MM.1S (cell line): ENCODE measurements around the gene ZNF574.
A peak's percentile ranks its signal among the peaks of the same experiment; 100 is the strongest.

ENCODE experiments used
- DNase-seq: peaks from one replicate; pipeline ENCODE4 v3.0.0-alpha.2; 2015
- H2AFZ ChIP-seq: fragments of 300-600 bp; sonication (generic); 2 replicates; pipeline ENCODE4 v1.6.0; 2016; ENCODE audit warnings: antibody characterized with exemption, low read length
- H3F3A ChIP-seq: fragments of 300-600 bp; sonication (generic); 2 replicates; pipeline ENCODE4 v1.6.1; 2016; ENCODE audit warnings: mild to moderate bottlenecking, antibody characterized with exemption, low read length, moderate library complexity, mixed read lengths; ENCODE audit not compliant: insufficient read depth
- H3K27ac ChIP-seq: fragments of 300-600 bp; sonication (generic); 2 replicates; pipeline ENCODE4 v1.5.1; 2016; ENCODE audit warnings: mild to moderate bottlenecking, low read length
- H3K27me3 ChIP-seq: fragments of 300-600 bp; sonication (generic); replicated peaks from 2 replicates; pipeline ENCODE4 v1.6.0; 2016; ENCODE audit warnings: low read length; ENCODE audit not compliant: insufficient read depth
- H3K36me3 ChIP-seq: fragments of 300-600 bp; sonication (generic); replicated peaks from 2 replicates; pipeline ENCODE4 v1.6.1; 2016; ENCODE audit warnings: mild to moderate bottlenecking, low read length, mixed read lengths; ENCODE audit not compliant: insufficient read depth
- H3K4me1 ChIP-seq: fragments of 300-600 bp; sonication (generic); 2 replicates; pipeline ENCODE4 v1.6.1; 2016; ENCODE audit warnings: low read length, mixed read lengths
- H3K4me2 ChIP-seq: fragments of 300-600 bp; sonication (generic); 2 replicates; pipeline ENCODE4 v1.6.0; 2016; ENCODE audit warnings: low read depth, low read length
- H3K4me3 ChIP-seq: fragments of 300-600 bp; sonication (generic); 2 replicates; pipeline ENCODE4 v1.5.1; 2016; ENCODE audit warnings: low read length, mixed read lengths
- H3K79me2 ChIP-seq: fragments of 300-600 bp; sonication (generic); 2 replicates; pipeline ENCODE4 v1.6.1; 2016; ENCODE audit warnings: mixed run types, low read length, mixed read lengths
- H3K9ac ChIP-seq: fragments of 300-600 bp; sonication (generic); 2 replicates; pipeline ENCODE4 v1.6.1; 2016; ENCODE audit warnings: low read length, mixed read lengths
- H3K9me2 ChIP-seq: fragments of 300-600 bp; sonication (generic); replicated peaks from 2 replicates; pipeline ENCODE4 v1.6.1; 2016; ENCODE audit warnings: mild to moderate bottlenecking, low read length, mixed read lengths; ENCODE audit not compliant: insufficient read depth
- H3K9me3 ChIP-seq: fragments of 300-600 bp; sonication (generic); replicated peaks from 2 replicates; pipeline ENCODE4 v1.6.1; 2016; ENCODE audit warnings: mild to moderate bottlenecking, low read length, mixed read lengths; ENCODE audit not compliant: insufficient read depth
- H4K20me1 ChIP-seq: fragments of 300-600 bp; sonication (generic); 2 replicates; pipeline ENCODE4 v1.6.1; 2016; ENCODE audit warnings: mild to moderate bottlenecking, low read length, moderate library complexity, mixed read lengths; ENCODE audit not compliant: insufficient read depth
- CTCF ChIP-seq: fragments of 300-600 bp; sonication (generic); IDR thresholded peaks from 2 replicates; pipeline ENCODE4 v1.5.1; 2016; ENCODE audit warnings: antibody characterized with exemption, low read length, mixed read lengths
- EZH2 ChIP-seq: fragments of 300-600 bp; sonication (generic); optimal IDR thresholded peaks from 2 replicates; pipeline ENCODE3; 2017; ENCODE audit warnings: low read depth, mild to moderate bottlenecking, antibody characterized with exemption, low read length, mixed read lengths
- EZH2phosphoT487 ChIP-seq: fragments of 300-600 bp; sonication (generic); IDR thresholded peaks from 2 replicates; pipeline ENCODE4 v1.6.1; 2018; ENCODE audit warnings: antibody characterized with exemption, low read length

The ZNF574 gene

GRCh38 chr19:42091742-42092141 is 15.8 kb downstream of the ZNF574 start:
- no peaks in the 10 kb centered on the region for H4K20me1 ChIP-seq
- H3K27ac ChIP-seq, result peak overlapping the region; percentile 81; the same call in 1 of the 2 replicates
- H3K79me2 ChIP-seq, result no peaks in the 10 kb centered on the region
- H3K4me2 ChIP-seq, result peak overlapping the region; percentile 98
- DNase-seq, result no peak
- no peaks in the 10 kb centered on the region for H3K27me3 ChIP-seq
- H3F3A ChIP-seq, result peaks cover 20% of the 10 kb centered on the region
- peak overlapping the region; percentile 39 for H3K4me3 ChIP-seq
- H3K36me3 ChIP-seq, result no peaks in the 10 kb centered on the region
- no peak overlapping the region for H2AFZ ChIP-seq
- H3K9ac ChIP-seq, result 0 out of 2 replicates have a peak overlapping the region, but pooled peaks have one; percentile 58
- H3K9me2 ChIP-seq, result no peaks in the 10 kb centered on the region
- TF ChIP-seq EZH2phosphoT487, result no peak
- TF ChIP-seq CTCF, result no peak
- no peak for TF ChIP-seq EZH2
- H3K9me3 ChIP-seq, result no peaks in the 10 kb centered on the region
- H3K4me1 ChIP-seq, result peaks cover 35% of the 10 kb centered on the region

- TF ChIP-seq CTCF, result peak; percentile 95
- TF ChIP-seq EZH2phosphoT487, result no peak
- H3K4me1 ChIP-seq, result peaks cover 35% of the 10 kb centered on the region
- H3K4me2 ChIP-seq, result peak overlapping the region; percentile 98; the same call in 1 of the 2 replicates
- H3K36me3 ChIP-seq, result no peaks in the 10 kb centered on the region
- peaks cover 20% of the 10 kb centered on the region for H3F3A ChIP-seq
- H3K27ac ChIP-seq, result peak overlapping the region; percentile 81; the same call in 1 of the 2 replicates
- H4K20me1 ChIP-seq, result no peaks in the 10 kb centered on the region
- H3K79me2 ChIP-seq, result no peaks in the 10 kb centered on the region
- no peak overlapping the region for H3K4me3 ChIP-seq
- H3K9me3 ChIP-seq, result no peaks in the 10 kb centered on the region
- no peaks in the 10 kb centered on the region for H3K27me3 ChIP-seq
- no peaks in the 10 kb centered on the region for H3K9me2 ChIP-seq
- DNase-seq, result peak; percentile 88
- no peak overlapping the region for H3K9ac ChIP-seq
- H2AFZ ChIP-seq, result no peak overlapping the region
Observed at GRCh38 chr19:42092350-42092749, 16.4 kb downstream of the ZNF574 start.

- no peak for TF ChIP-seq EZH2phosphoT487
- TF ChIP-seq EZH2, result no peak
- no peak for TF ChIP-seq CTCF
- H3K4me2 ChIP-seq, result no peak overlapping the region
- H3K4me1 ChIP-seq, result peaks cover 35% of the 10 kb centered on the region
- H3K27ac ChIP-seq, result no peak overlapping the region
- H3K27me3 ChIP-seq, result no peaks in the 10 kb centered on the region
- no peaks in the 10 kb centered on the region for H4K20me1 ChIP-seq
- H3K9me3 ChIP-seq, result no peaks in the 10 kb centered on the region
- no peak overlapping the region for H3K9ac ChIP-seq
- H3K36me3 ChIP-seq, result no peaks in the 10 kb centered on the region
- H3K9me2 ChIP-seq, result no peaks in the 10 kb centered on the region
- H2AFZ ChIP-seq, result no peak overlapping the region
- H3F3A ChIP-seq, result peaks cover 20% of the 10 kb centered on the region
- no peak overlapping the region for H3K4me3 ChIP-seq
- no peaks in the 10 kb centered on the region for H3K79me2 ChIP-seq
- no peak for DNase-seq
Observed at GRCh38 chr19:42093505-42093904, 17.5 kb downstream of the ZNF574 start.
